ENCODE results near the gene MST1. TPM values are rescaled to one million over a fixed set of nuclear protein-coding genes. Genes with fewer than 3 reads are reported as not detected.

The MST1 gene
- total and polyA plus RNA-seq, 2 of the 8 experiments (the other 6 are each of a cell fraction or from before 2014, with no cell fraction given), result 6.2 to 9.5 TPM

DNA sequence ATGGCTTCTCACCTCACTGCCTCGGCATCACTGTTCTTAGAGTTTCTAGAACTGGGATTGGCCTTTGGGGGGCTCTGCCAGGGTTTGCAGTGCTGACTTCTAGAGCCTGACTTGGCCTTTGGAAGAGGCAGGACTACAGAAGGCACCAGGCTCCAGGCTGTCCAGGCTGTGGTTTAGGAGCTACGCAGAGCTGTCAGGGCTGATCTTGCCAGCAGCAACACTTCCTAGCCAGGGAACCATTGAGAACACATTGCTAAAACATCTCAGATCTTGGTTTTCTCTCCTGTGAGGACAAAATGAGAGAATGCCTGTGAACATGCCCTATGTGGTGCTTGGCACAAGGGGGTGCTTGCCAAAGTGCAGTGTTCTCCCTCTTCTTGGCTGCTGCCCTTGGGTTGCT lies 49.7 kb downstream of the MST1 start:
- H3K9ac ChIP-seq (replicated peaks in 1 of 4; ENCODE audit: extremely low read depth in 1 of 4, low read depth in 3 of 4, low read length in 3 of 4), result no peak overlapping the region
- H3K4me3 ChIP-seq (ENCODE audit: extremely low read depth in 1 of 4, insufficient read depth in 2 of 4, low read depth in 3 of 4, low read length in 4 of 4), result no peak overlapping the region
- no peak overlapping the region for H3K56ac ChIP-seq (replicated peaks; ENCODE audit: insufficient read length, low read depth, low read length)
- H3K27ac ChIP-seq (ENCODE audit: low read depth, low read length), result no peak overlapping the region
- no peak overlapping the region for H2BK20ac ChIP-seq (ENCODE audit: low read length)
- ChIA-PET CTCF (ENCODE audit: partially characterized antibody) (interaction anchor here (0.6 to 5.1 kb wide), 5 partner anchors 15 to 281 kb away, joined by 3 to 39 read pairs (median 3); no protein-coding TSS in a partner anchor), POLR2A (ENCODE audit: partially characterized antibody) (no interaction called here)
- no peak overlapping the region for H2BK5ac ChIP-seq (ENCODE audit: low read depth, low read length)
- H3K27me3 ChIP-seq (replicated peaks in 1 of 4; ENCODE audit: control insufficient read depth in 3 of 4, extremely low read depth in 1 of 4, insufficient read depth in 3 of 4, low read length in 3 of 4), result no peaks in the 10 kb centered on the region
- H3K14ac ChIP-seq (ENCODE audit: insufficient read length), result no peak overlapping the region
- no peak for DNase-seq (ENCODE audit: low read depth in 1 of 2, low spot score in 2 of 2)
- H3K36me3 ChIP-seq (ENCODE audit: control insufficient read depth in 2 of 4, insufficient read depth in 4 of 4, low read length in 3 of 4), result no peaks in the 10 kb centered on the region; a peak in 1 of 8 replicates
- H3K23ac ChIP-seq (ENCODE audit: insufficient read length), result no peak overlapping the region
- H2AK5ac ChIP-seq (ENCODE audit: low read depth, low read length), result no peak overlapping the region
- no peak overlapping the region for H2AFZ ChIP-seq (ENCODE audit: low read length)
- no peak overlapping the region for H4K5ac ChIP-seq (ENCODE audit: insufficient read length, low read depth, low read length)
- H3K79me1 ChIP-seq (ENCODE audit: low read depth, low read length), result no peaks in the 10 kb centered on the region
- no peak overlapping the region for H2BK12ac ChIP-seq (ENCODE audit: low read depth, low read length)
- no peak overlapping the region for H2BK15ac ChIP-seq (ENCODE audit: low read length)
- no peaks in the 10 kb centered on the region for H3K9me3 ChIP-seq (ENCODE audit: insufficient read depth in 2 of 2, low read depth in 1 of 2, low read length in 1 of 2)
- H3K18ac ChIP-seq (ENCODE audit: extremely low read depth, low read length), result no peak overlapping the region
- H3K4ac ChIP-seq (replicated peaks; ENCODE audit: insufficient read length, low read depth, low read length), result no peak overlapping the region
- H3K79me2 ChIP-seq (ENCODE audit: control insufficient read depth in 1 of 2, insufficient read depth in 2 of 2, low read length in 2 of 2), result no peaks in the 10 kb centered on the region
- H4K20me1 ChIP-seq (replicated peaks in 1 of 2; ENCODE audit: control insufficient read depth in 1 of 2, insufficient read depth in 2 of 2, low read length in 2 of 2), result no peaks in the 10 kb centered on the region
- FAIRE-seq, result no peak
- 74% methylated on average over 2 of the region's 2 CpGs; no CpG with 5 or more reads in 1 of the 2 experiments for WGBS, 2 experiments (ENCODE audit: extremely low coverage in 1 of 2, insufficient coverage in 1 of 2, insufficient read length in 1 of 2, insufficient replicate concordance in 2 of 2, low coverage in 1 of 2, low lambda C conversion rate in 2 of 2, missing lambda C conversion rate in 1 of 2)
- no peak overlapping the region for H4K91ac ChIP-seq (replicated peaks; ENCODE audit: insufficient read length, low read length)
- H4K8ac ChIP-seq (ENCODE audit: extremely low read depth, insufficient read depth, low read length), result no peak overlapping the region
- H2BK120ac ChIP-seq (replicated peaks; ENCODE audit: low read depth, low read length), result no peak overlapping the region
- peaks cover 0 to 3% (median 0%) of the 10 kb centered on the region in 4 experiments; a peak in 1 of 7 replicates for H3K4me1 ChIP-seq (replicated peaks in 1 of 4; ENCODE audit: control insufficient read depth in 3 of 4, insufficient read depth in 4 of 4, low read length in 3 of 4)
- no peaks in the 10 kb centered on the region for H3K23me2 ChIP-seq (ENCODE audit: low read depth, low read length)
- no peak overlapping the region for H3K4me2 ChIP-seq (ENCODE audit: insufficient read depth in 1 of 2, low read depth in 2 of 2, low read length in 2 of 2)
